ENCODE results near the gene CELF4.

DNA sequence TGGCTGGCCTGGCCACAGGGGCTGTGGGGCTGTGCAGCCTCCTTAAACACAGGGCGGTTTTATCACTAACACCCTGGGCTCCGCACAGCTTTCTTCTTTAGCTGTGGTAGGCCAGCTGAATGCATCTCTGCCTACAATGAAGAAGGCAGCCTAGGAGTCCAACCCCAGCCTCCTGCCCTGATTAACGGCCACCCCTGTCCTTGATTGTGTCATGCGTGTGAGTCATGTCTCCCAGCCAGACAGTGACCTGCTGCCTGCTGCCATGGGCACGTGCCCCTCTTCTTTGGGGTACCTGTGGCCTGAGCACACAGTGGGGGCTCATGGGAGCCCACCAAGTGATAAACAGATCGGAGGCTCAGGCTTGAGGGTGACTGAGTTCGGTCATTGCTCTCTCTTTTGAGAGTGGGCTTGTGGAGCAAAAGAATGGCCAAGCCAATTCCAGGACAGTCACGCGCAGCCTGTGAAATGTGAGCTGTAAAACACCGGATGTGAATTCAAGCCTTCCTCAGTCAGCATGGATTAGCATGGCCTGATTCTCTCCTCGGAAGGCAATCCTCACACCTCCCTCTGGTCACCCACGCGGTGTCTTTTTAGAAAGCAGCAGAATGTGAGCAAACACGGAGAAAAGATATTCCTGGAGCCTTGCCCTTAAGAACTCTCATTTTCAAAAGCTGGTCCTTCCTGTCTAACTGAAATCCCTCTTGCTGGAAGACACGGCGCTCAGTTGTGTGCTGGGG lies 144.1 kb downstream of the CELF4 start:
- TF ChIP-seq CTCF (conservative IDR thresholded peaks at IDR 0.05) = no peak
- TF ChIP-seq ZFX (IDR thresholded peaks at IDR 0.05) = no peak

All from C4-2B (cell line).